ENCODE results near the gene RNF151.

GRCh38 chr16:2016407-2016922 is 49.8 kb downstream of the RNF151 start:
- TF ChIP-seq EZH2 (IDR thresholded peaks at IDR 0.05; ENCODE audit: borderline replicate concordance, low read length) (no peak), CTCF (conservative IDR thresholded peaks at IDR 0.05 in 1 of 2, IDR thresholded peaks at IDR 0.05 in 1 of 2; ENCODE audit: extremely low read depth in 1 of 2, insufficient read depth in 1 of 2, low read depth in 1 of 2, low read length in 2 of 2) (peak; percentile 7 to 38)

All from mammary epithelial cell (primary cell).